HL-60/S4 treated with phorbol 12-myristate 13-acetate at 8.2 ng/mL for 4 days and 3 days (cell line): ENCODE results near the gene TTYH1.

ENCODE experiments used
- in situ Hi-C: fragments of 300-500 bp; cut with MboI; formaldehyde crosslinking; loops from 2 replicates; pipeline ENCODE4 v1.15.0; 2022; ENCODE audit warnings: low sequenced_read_pairs

The TTYH1 gene

DNA sequence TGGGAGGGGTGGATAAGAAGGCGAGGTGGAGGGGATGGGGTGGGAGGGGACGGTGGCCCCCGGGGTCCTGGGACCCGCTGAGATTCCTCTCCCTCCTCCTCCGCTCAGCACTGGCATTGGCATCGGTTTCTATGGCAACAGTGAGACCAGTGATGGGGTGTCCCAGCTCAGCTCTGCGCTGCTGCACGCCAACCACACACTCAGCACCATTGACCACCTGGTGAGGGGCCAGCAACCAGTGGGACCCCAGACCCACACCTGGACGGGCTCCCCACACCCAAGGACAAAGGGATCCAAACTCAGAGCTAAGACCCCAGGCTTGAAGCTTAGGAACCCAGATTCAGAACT lies 5.9 kb downstream of the TTYH1 start:
- in situ Hi-C loops: no loop called here

DNA sequence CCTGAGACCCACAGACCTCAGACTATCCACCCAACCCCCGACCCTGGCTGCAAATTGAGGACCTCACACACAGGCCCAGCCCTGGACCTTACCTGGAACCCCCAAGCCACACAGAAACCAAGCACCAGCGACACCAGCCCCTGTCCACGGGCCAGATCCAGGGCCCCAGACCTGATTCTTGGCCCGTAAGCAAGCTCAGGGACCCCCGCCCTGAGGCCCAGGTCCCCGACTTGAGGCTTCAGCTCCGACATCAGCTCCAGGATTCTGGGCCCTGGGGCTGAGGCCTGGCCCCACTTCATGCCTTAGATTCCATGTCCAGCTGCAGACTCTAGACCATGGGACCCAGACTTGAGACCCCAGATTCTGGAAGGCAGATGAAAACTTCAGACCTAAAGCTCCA lies 6.3 kb downstream of the TTYH1 start:
- in situ Hi-C loops: no loop called here

DNA sequence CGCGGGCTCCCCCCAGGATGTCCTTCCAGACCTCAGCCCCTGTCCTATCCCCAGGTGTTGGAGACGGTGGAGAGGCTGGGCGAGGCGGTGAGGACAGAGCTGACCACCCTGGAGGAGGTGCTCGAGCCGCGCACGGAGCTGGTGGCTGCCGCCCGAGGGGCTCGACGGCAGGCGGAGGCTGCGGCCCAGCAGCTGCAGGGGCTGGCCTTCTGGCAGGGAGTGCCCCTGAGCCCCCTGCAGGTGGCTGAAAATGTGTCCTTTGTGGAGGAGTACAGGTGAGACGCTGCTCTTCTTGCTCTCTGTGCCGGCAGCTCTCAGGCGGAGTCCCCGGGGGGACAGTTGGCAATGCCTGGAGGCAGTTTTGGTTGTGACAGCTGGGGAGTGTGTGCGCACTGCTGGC lies 6.9 kb downstream of the TTYH1 start:
- in situ Hi-C loops: no loop called here

DNA sequence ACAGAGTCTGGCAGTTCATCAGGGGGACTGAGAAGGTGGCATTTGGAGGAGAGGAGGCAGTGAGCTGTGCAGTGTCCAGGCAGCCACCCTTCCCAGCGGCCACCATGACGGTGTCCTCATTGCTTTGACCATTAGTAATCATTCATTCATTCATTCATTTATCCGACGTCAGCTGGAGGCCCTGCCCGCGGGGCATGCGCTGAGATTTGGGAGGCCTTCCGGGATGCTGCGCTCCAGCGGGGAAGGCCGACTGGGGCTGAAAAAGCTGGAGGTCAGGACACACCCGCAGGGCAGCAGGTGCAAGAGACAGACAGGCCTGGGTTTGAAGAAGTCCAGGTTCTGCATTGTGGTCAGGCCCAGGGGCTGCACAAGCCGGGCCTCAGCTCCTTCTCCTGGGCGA lies 8.9 kb downstream of the TTYH1 start:
- in situ Hi-C loops: no loop called here

DNA sequence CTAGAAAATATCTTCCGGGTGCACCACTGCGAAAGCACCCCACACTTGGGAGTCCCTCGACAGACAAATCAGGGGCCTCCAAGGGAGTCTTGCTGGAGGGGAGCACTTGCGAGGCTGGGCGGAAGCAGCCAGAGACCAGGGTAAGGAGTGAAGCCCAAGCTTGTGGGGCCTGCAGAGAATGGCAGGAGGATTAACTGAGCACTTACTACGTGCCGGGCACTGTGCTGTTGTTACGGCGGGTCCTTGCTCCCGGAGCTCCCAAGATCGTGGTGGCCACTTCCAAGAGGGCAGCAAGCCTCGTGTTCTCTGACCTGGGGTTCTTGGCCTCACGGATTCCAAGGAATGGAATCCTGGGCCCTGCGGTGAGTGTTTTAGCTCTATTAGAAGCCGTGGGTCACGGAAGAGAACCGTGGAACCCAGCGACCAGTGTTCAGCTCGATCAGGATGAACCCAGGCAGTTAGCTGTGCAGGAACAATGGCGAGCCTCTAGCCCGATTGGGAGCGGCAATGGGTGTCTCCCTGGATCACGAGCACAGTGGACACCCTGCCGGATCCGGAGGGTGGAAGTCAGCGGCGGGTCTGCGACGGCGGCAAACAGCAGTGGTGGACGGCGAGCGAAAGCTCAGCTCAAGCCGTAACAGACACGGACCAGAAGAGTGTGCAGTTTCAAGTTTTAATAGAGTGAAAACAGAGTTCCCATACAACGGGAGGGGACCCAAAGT lies 9.6 kb downstream of the TTYH1 start:
- in situ Hi-C loops: no loop called here

DNA sequence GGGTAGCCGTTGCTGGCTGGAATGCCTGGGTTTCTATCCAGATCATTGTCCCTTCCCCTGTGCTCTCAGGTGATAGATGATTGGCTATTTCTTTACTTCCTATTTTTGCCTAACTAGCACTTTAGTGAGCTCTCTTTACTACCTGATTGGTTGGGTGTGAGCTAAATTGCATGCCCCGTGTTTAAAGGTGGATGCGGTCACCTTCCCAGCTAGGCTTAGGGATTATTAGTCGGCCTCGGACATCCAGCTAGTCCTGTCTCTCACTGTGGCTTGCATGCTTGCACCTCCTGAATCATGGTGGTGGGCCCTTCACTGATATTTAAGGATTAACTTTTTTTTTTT lies 10.1 kb downstream of the TTYH1 start:
- in situ Hi-C loops: no loop called here

DNA sequence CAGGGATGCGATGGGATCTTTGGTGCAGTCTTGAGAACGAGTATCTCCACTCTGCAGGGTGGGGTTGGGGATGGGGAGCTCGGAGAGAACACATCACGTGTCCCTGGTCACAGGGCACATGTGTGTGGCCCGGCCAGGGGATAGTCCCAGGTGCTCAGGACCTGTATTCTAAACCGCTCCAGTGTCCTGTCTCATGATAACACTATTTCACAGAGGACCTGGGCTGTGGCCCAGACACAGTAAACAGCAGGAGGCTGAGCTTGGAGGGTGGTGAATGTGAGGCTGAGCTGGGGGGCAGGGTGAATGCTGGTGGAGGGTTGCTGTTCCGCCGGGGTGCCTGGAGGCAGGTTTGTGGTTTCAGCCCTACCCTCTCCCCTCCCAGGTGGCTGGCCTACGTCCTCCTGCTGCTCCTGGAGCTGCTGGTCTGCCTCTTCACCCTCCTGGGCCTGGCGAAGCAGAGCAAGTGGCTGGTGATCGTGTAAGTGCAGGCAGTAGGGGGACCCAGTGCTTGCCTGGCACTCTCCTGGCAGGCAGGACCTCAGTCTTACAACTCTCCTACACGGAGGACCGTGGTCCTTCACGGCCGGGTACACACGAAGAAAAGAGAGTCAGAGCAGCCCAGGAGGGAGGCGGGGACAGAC lies 11.1 kb downstream of the TTYH1 start:
- in situ Hi-C loops: no loop called here

DNA sequence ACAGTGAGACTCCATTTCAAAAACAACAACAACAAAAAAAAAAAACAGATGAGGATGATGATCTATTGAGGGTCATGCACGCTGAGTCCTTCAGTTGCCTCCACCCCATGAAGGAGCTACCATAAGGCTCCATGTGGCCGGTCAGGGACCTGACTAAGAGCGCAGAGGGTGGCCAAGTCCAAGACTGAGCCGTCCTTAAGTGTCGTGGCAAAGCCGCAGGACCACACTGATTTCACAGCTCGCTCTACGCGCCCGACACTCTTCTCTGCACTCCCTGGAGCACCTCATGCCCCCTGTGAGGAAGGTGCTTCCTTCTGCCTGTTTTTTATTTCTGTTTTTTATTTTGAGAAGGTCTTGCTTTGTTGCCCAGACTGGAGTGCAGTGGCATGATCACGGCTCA lies 12.3 kb downstream of the TTYH1 start:
- in situ Hi-C loops: no loop called here

DNA sequence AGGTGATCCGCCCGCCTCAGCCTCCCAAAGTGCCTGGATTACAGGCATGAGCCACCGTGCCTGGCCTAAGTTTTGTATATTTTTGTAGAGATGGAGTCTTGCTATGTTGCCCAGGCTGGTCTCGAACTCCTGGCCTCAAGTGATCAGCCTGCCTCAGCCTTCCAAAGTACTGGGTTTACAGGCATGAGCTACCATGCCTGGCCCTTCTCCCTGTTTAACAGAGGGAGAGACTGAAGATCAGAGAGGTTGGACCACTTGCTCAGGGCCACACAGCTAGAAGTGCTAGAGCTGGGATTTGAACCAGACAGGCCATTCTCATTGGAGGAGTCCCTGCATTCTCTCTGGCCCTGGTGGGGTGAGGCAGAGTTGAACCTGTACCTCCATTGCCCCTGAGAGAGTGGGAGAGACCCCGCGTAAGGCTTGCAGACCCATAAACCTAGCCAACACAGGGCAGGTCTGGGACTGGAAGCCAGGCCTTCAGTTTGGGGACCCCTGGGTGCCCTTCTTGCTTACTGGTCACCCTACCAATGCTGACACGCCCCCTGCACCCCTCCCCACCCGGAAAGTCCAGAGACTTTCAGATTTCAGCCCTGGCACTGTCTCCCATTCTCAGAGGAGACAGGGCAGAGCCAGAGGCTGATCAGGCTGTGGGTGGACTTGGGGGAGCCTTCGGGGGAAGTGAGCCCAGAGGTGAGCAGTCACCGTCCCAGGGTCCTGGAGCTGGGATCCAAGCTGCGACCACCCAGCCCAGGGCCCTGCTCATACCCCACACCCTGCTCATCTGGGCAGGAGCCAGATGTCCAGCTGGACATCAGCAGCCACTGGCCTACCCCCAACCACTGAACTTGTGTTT lies 13.3 kb downstream of the TTYH1 start:
- in situ Hi-C loops: no loop called here

DNA sequence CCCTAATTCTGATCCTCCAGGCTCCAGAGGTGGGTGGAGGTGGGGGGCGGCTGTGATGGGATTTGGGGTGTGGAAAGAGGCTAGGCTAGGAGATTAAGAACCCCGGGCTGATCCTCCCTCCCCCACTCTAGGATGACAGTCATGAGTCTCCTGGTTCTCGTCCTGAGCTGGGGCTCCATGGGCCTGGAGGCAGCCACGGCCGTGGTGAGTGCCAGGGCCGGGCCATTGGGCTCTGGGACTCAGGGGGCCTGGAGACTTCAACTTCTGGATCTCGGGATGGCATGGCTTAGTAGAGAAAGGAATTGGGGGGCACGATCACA lies 13.9 kb downstream of the TTYH1 start:
- in situ Hi-C loops: no loop called here

DNA sequence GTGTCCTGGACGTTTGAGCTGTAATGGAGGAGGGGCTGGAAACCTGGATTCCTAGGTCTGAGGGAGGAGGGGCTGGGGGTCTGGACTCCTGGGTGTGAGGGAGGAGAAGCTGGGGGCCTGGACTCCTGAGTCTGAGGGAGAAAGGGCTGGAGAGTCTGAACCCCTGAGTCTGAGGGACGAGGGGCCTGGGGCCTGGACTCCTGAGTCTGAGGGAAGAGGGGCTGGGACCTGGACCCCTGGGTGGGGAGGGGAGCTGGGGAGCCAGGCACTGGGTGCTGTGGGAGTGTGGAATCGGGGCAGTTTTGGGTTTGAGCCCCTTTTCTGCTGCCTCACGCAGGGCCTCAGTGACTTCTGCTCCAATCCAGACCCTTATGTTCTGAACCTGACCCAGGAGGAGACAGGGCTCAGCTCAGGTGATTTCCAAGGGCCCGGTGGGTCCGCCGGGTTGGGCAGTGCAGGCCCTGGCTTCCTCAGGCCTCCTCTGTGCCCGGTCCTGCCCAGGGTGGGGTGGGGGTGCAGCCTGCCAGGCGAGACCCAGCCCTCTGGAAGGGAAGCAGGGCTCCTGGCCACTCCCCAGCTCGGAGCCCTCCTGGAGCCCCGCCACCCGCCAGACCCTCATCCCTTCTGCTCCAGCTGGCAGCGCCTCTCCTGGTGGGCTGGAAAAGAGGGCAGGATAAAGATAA lies 14.4 kb downstream of the TTYH1 start:
- in situ Hi-C loops: no loop called here

DNA sequence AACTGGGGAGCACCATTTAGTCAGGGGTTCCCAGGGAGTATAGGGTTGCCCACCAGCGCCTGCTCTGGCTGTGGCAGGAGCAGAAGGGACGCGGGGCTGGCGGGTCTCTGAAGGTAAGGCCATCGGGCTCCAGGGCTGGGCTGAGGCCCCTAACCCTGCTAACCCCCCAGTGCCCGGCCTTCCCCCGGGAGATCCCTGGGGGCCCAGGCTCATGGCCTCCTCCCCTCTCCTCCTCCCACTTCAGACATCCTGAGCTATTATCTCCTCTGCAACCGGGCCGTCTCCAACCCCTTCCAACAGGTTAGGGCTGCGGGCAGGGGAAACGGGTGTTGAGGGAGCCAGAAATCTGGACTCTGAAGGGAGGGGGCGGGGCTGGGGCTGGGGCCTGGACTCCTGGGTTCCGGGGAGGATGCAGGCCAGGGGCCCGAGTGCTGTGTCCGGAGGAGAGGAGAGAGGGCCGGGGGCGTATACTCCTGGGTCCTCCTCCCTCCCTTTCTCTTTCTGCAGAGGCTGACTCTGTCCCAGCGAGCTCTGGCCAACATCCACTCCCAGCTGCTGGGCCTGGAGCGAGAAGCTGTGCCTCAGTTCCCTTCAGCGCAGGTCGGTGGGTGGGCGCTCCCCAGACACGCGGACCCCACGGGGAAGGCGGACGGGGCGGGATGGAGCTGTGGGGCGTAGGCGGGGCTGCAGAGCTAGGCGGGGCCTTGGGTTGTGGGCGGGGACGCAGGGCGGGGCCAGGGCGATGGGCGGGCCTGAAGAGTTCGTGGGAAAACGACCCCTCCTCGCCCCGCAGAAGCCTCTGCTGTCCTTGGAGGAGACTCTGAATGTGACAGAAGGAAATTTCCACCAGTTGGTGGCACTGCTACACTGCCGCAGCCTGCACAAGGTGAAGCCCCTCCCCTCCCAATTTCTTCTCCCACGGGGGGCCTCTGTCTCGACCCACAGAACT lies 15.3 kb downstream of the TTYH1 start:
- in situ Hi-C loops: no loop called here

DNA sequence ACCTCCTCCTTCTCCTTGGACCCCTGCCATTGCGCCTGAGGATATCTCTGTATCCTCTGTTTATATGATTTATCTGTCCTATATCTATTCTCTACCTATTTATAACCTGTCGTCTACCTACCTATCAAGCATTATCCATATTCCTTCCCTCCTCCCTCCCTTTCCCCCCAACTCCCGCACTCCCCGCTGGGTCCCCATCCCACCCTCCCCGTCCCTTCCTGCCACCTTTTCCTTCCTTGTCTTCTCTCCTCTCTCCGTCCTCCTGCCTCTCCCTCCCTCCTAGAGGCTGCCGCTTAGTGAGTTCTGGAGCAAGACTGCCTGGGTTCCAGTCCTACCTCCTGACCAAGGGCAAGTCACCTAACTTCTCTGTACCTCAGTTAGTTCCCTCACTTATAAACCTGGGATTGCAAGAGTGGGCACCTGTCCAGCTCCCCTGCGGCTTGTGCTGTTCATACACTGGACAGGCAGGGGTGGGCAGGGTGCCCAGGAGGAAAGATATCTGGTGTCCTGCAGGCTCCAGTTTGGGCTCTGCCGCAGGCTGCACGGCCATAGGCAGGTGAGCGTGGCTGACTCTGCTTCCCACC lies 16.1 kb downstream of the TTYH1 start:
- in situ Hi-C loops: no loop called here

DNA sequence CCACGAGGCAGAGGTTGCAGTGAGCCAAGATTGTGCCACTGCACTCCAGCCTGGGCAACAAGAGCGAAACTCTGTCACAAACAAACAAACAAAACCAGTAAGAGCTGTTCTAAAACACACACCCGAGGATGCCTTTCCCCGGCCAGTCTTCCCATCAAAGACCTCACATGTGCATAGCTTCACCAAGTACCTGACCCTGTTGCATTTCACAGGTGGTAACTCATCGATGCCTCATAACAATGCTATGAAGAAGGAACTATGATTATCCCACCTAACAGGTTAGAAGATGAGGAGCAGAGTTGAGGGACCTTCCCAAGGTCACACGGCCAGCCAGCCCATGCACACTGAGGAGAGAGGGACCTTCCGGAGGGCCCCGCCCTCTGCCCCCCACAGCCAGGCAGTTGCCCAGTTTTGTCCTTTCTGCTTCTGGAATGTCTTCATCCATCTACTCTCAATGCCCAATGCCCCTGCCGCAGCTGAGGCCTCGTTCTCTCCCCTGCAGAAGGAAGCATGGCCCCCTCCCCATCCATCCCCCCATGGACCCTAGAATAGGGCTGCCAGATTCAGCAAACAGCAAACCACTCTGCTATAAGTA lies 17.0 kb downstream of the TTYH1 start:
- in situ Hi-C loops: no loop called here

DNA sequence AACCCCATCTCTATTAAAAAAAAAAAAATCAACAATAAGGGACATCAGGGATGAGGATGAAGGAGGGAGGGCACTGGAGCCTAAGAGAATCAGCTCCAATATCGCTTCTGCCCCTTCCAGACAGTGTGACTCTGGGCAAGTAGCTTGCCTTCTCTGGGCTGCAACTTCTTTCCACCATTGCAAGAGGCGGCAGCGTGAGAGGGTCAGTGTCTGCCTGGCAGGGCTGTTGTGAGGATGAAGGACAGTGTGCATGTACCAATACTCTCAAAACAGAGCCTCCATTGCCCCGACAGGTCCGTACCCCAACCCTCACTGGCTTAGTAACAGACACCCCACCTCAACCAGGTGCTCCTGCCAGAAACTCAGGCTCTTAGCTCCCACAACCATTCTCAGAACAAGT lies 18.4 kb downstream of the TTYH1 start:
- in situ Hi-C loops: no loop called here

DNA sequence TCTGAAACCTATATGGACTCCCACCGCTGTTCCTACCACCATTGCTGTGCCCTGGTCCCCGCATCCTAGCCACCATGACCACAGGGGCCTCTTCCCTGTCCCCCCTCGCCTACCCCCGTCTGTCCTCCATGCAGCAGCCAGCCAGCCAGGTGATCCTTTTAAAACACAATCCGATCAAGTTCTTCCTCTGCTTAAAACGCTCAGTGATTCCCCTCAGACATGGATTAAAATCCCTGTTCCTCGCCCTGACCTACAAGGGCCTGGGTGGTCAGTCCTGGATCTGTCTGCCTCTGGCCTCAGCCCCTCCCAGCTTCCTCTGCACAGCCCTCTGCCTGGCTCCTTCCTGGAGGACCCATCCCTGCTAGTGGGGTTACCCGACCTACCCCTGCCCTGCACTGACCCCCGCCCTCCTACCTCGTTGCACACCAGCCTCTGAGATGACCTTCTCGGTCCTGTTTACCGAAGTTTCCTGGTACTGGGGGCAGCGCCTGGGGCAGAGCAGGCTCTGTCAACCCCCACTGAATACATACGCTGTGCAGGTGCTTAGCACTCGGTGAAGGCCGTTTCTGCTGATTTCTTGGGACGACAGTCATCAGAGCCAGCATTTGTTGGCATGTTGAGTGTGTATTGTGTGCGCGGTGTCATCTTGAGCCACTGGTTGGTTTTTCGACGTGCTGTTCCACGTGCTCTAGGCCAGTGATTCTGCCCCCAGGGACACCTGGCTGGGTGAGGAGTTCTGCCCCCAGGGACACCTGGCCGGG lies 19.0 kb downstream of the TTYH1 start:
- in situ Hi-C loops: no loop called here

DNA sequence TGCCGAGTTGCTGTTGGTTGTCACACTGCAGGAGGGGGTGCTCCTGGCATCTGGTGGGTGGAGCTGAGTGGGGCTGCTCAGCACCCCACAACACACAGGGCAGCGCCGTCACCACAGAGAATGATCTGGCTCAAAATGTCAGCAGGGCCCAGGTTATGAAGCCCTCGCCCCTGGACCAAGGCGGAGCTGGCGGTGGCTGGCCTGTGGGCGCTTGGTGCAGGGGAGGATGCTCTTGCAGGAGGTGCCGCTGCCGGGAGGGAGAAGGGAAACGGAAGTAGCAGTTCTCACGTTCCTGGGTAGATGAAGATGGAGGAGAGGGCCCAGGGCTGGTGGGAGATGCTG lies 19.6 kb downstream of the TTYH1 start:
- in situ Hi-C loops: no loop called here

DNA sequence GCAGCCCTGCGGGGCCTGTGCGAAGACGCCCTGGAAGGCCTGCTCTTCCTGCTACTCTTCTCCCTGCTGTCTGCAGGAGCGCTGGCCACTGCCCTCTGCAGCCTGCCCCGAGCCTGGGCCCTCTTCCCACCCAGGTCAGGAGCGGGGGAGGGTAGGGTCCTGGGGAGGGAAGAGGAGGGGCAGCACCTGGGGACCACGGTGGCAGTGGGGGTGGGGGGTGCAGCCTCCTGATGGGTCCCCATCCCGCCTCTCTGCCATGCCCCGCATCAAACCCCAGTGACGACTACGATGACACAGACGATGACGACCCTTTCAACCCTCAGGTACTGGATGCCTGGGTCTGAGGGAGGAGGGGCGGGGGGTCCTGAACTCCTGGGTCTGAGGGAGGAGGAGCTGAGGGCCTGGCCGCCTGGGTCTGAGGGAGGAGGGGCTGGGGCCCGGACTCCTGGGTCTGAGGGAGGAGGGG lies 20.3 kb downstream of the TTYH1 start:
- in situ Hi-C loops: no loop called here

DNA sequence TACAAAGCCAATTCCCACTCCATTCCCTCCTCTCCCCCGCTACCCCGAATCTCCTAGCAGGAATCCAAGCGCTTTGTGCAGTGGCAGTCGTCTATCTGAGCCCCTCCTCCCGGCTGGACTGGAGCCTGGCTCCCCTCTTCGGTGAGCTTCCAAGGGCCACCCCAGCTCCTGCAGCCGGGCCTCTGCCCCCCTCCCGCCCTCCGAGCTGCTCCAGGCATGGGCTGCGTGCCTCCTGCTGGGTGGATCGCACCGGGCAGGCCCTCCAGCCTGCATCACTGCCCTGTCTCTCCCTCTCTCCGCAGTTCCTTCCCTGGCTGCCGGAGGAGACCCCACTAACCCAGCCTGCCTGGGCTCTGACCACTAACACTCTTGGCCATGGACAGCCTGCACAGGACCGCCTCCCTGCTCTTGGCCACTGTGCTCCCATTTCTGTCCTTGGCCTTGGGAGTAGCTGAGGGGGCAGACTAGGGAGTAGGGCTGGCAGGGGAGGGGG lies 20.8 kb downstream of the TTYH1 start:
- in situ Hi-C loops: no loop called here
